Neuronal stem cell (in vitro differentiated cells): ENCODE results near the gene AZI2.

Experiments used
- DNase-seq: peaks from one replicate; pipeline ENCODE4 v3.0.0-alpha.2; 2013; ENCODE audit warnings: low spot score
- H2AFZ ChIP-seq: one replicate; pipeline ENCODE4 v1.6.1; 2013; ENCODE audit warnings: mild to moderate bottlenecking, low read length, inconsistent platforms
- H2AK5ac ChIP-seq: 2 replicates; pipeline ENCODE4 v1.6.1; 2013; ENCODE audit warnings: low read depth, mild to moderate bottlenecking, inconsistent platforms, low read length, moderate library complexity, mixed read lengths
- H2BK120ac ChIP-seq: 2 replicates; pipeline ENCODE4 v1.6.1; 2013; ENCODE audit warnings: low read depth, mild to moderate bottlenecking, inconsistent platforms, low read length, moderate library complexity, mixed read lengths
- H2BK12ac ChIP-seq: one replicate; pipeline ENCODE4 v1.6.1; 2013; ENCODE audit warnings: low read length, inconsistent platforms
- H2BK15ac ChIP-seq: 2 replicates; pipeline ENCODE4 v1.6.1; 2013; ENCODE audit warnings: mild to moderate bottlenecking, low read length, inconsistent platforms, mixed read lengths
- H2BK5ac ChIP-seq: one replicate; pipeline ENCODE4 v1.6.1; 2013; ENCODE audit warnings: inconsistent platforms, mild to moderate bottlenecking, low read length, moderate library complexity
- H3K14ac ChIP-seq: one replicate; pipeline ENCODE4 v1.6.1; 2013; ENCODE audit warnings: low read length, inconsistent platforms
- H3K18ac ChIP-seq: 2 replicates; pipeline ENCODE4 v1.6.1; 2013; ENCODE audit warnings: low read length, inconsistent platforms
- H3K23ac ChIP-seq: 2 replicates; pipeline ENCODE4 v1.6.1; 2013; ENCODE audit warnings: low read depth, mild to moderate bottlenecking, mixed read lengths, low read length, inconsistent platforms; ENCODE audit not compliant: poor library complexity
- H3K27ac ChIP-seq: replicated peaks from 3 replicates; pipeline ENCODE4 v1.5.1; 2013; ENCODE audit warnings: low read length, inconsistent platforms
- H3K27me3 ChIP-seq, 3 experiments: 2 replicates each; pipeline ENCODE4 v1.6.1; 2013; ENCODE audit warnings: low read length in 3 of 3, mild to moderate bottlenecking in 2 of 3, inconsistent platforms in 1 of 3, low read depth in 1 of 3, mixed read lengths in 1 of 3, moderate library complexity in 1 of 3; ENCODE audit not compliant: control insufficient read depth in 3 of 3, insufficient read depth in 3 of 3
- H3K36me3 ChIP-seq, 2 donors: replicated peaks in 1 of 2; 2 replicates each; pipeline ENCODE4 v1.6.1; 2013; ENCODE audit warnings: low read length in 2 of 2; ENCODE audit not compliant: control insufficient read depth in 2 of 2, insufficient read depth in 2 of 2
- H3K4ac ChIP-seq: 2 replicates; pipeline ENCODE4 v1.6.1; 2013; ENCODE audit warnings: inconsistent platforms, mild to moderate bottlenecking, low read length, moderate library complexity
- H3K4me1 ChIP-seq, 2 donors: 1 replicate in 1 of 2; 2 replicates in 1 of 2; pipeline ENCODE4 v1.6.1; 2013; ENCODE audit warnings: low read length in 2 of 2, low read depth in 1 of 2; ENCODE audit not compliant: control insufficient read depth in 2 of 2, insufficient read depth in 1 of 2
- H3K4me2 ChIP-seq: one replicate; pipeline ENCODE4 v1.6.1; 2013; ENCODE audit warnings: mild to moderate bottlenecking, low read length, inconsistent platforms; ENCODE audit not compliant: insufficient read depth, poor library complexity, severe bottlenecking
- H3K4me3 ChIP-seq, 2 donors: 2 replicates each; pipeline ENCODE4 v1.5.1; 2013; ENCODE audit warnings: low read length in 2 of 2, mild to moderate bottlenecking in 2 of 2, inconsistent platforms in 1 of 2, moderate library complexity in 1 of 2
- H3K79me1 ChIP-seq: one replicate; pipeline ENCODE4 v1.6.1; 2013; ENCODE audit warnings: low read depth, mild to moderate bottlenecking, inconsistent platforms, low read length, moderate library complexity
- H3K9ac ChIP-seq: one replicate; pipeline ENCODE4 v1.6.1; 2013; ENCODE audit warnings: mild to moderate bottlenecking, low read depth, low read length, inconsistent platforms; ENCODE audit not compliant: poor library complexity
- H3K9me3 ChIP-seq, 2 donors: replicated peaks in 1 of 2; 2 replicates each; pipeline versions ENCODE3 to v1.6.1; 2013; ENCODE audit warnings: low read length in 2 of 2, mild to moderate bottlenecking in 2 of 2, inconsistent platforms in 1 of 2, low read depth in 1 of 2, mixed read lengths in 1 of 2, moderate library complexity in 1 of 2; ENCODE audit not compliant: control insufficient read depth in 2 of 2, insufficient read depth in 1 of 2
- H4K8ac ChIP-seq: one replicate; pipeline ENCODE4 v1.6.1; 2013; ENCODE audit warnings: low read depth, mild to moderate bottlenecking, inconsistent platforms, low read length, moderate library complexity
- H4K91ac ChIP-seq: one replicate; pipeline ENCODE4 v1.6.1; 2013; ENCODE audit warnings: low read length, low read depth, mild to moderate bottlenecking, inconsistent platforms; ENCODE audit not compliant: poor library complexity
- WGBS, 2 donors: extraction: QIAGEN DNeasy Blood & Tissue Kit; methylation state at CpG; one replicate each; pipeline ENCODE4 v1.1.7; 2013; ENCODE audit warnings: missing lambda C conversion rate in 2 of 2, mixed read lengths in 1 of 2; ENCODE audit not compliant: insufficient read length in 2 of 2, insufficient replicate concordance in 1 of 2; ENCODE audit errors: extremely low coverage in 2 of 2; 5-methylcytosine and 5-hydroxymethylcytosine counted together

The AZI2 gene

GRCh38 chr3:28328188-28329151 lies 20.2 kb downstream of the AZI2 start:
- no peak overlapping the region for H2AFZ ChIP-seq
- no peak overlapping the region for H3K4me2 ChIP-seq
- no peak overlapping the region for H3K4me3 ChIP-seq
- no peak overlapping the region for H2BK15ac ChIP-seq
- H2BK5ac ChIP-seq, result no peak overlapping the region
- H3K27ac ChIP-seq, result no peak overlapping the region
- H3K23ac ChIP-seq, result no peak overlapping the region
- no peak overlapping the region for H3K4ac ChIP-seq
- no peaks in the 10 kb centered on the region for H3K9me3 ChIP-seq
- no peak overlapping the region for H4K8ac ChIP-seq
- no peaks in the 10 kb centered on the region for H3K79me1 ChIP-seq
- H3K9ac ChIP-seq, result no peak overlapping the region
- H4K91ac ChIP-seq, result no peak overlapping the region
- H3K4me1 ChIP-seq, result no peaks in the 10 kb centered on the region
- H3K27me3 ChIP-seq, result no peaks in the 10 kb centered on the region
- no peak overlapping the region for H3K14ac ChIP-seq
- no peak overlapping the region for H2AK5ac ChIP-seq
- DNase-seq, result peak; percentile 8
- H2BK120ac ChIP-seq, result no peak overlapping the region
- H3K36me3 ChIP-seq, result peaks cover 5 to 80% of the 10 kb centered on the region in 2 donors
- H3K18ac ChIP-seq, result no peak overlapping the region
- no CpG with 5 or more reads among the region's 4 CpGs for WGBS, 2 donors
- H2BK12ac ChIP-seq, result no peak overlapping the region

DNA sequence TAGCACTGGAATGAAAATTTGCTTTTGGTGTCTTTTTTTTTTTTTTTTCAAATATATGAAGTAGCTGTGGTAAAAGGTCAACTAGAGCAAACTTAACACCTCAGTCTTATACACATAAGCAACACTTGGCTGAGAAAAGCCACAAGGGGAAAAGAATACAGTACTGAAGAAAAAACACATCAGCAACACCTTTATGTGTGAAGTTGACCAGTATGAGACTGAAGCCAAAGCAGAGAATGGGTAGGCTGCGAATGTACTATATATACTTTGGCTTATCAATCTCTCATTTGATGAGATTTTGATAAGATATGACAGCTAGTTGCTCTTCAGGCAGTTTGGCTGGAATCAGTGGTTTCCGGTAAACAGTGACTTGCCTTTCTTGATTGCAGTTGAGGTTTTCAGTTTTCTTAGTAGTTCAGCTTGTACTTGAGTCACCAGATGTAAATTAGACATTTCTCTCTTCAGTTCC lies 22.1 kb downstream of the AZI2 start:
- no CpG with 5 or more reads among the region's 2 CpGs for WGBS, 2 donors
- peaks cover 5 to 81% of the 10 kb centered on the region in 2 donors for H3K36me3 ChIP-seq

DNA sequence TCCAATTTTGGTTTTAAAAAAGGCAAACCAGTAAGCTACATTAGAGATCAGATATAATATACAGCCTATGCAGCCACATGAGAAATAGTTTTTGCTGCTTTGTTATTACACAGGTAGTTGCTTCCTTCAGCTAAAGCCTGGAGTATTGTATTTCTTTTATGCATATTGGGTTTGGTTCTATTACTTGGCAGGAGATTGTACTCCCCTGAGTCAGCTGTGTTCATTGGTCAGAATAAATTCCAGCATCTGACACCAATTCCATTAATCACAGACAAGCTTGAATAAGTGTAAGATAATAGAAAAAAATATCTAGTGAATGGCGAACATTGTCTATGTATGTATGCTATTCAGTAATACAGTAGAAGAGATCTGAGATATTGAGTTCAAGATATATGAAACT lies 26.2 kb downstream of the AZI2 start:
- no peak overlapping the region for H3K14ac ChIP-seq
- no peak for DNase-seq

More for the DNA sequence above, 22.1 kb downstream of the AZI2 start:
- Histone ChIP-seq H2AFZ (no peak overlapping the region), H3K9me3 (no peaks in the 10 kb centered on the region), H3K27ac (no peak overlapping the region), H2BK15ac (no peak overlapping the region), H3K23ac (no peak overlapping the region), H4K8ac (no peak overlapping the region), H3K14ac (no peak overlapping the region), H2BK12ac (no peak overlapping the region), H4K91ac (no peak overlapping the region), H3K27me3 (no peaks in the 10 kb centered on the region), H3K9ac (no peak overlapping the region), H3K4ac (no peak overlapping the region), H3K4me3 (no peak overlapping the region), H3K18ac (no peak overlapping the region), H2AK5ac (no peak overlapping the region), H3K4me1 (no peaks in the 10 kb centered on the region), H2BK120ac (no peak overlapping the region), H3K79me1 (no peaks in the 10 kb centered on the region), H3K4me2 (no peak overlapping the region), H2BK5ac (no peak overlapping the region)
- DNase-seq, result no peak

DNA sequence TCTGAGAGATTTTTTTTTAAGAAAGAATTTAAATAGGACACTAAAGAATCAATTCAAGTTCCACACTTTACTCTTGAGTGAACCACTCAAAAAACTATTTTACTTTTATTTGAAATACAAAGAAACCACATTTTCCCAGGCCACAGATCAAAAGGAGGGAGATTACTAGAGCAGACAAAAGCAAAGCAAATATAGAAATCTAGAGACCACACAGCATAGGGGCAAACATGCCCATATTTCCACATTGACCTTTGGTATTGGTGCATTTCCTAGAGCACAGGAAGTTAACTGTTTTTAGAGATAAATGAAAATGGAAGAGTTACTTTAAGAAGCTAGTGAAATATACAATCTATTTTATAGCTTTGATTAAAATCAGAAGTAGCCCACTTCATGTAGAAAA lies 27.6 kb downstream of the AZI2 start:
- no peak overlapping the region for H2BK5ac ChIP-seq

More for the DNA sequence above, 26.2 kb downstream of the AZI2 start:
- H3K9me3 ChIP-seq, result no peaks in the 10 kb centered on the region
- no peak overlapping the region for H3K4me2 ChIP-seq
- H2BK5ac ChIP-seq, result no peak overlapping the region
- H3K4me3 ChIP-seq, result no peak overlapping the region
- no peak overlapping the region for H3K27ac ChIP-seq
- no peak overlapping the region for H3K18ac ChIP-seq
- no peak overlapping the region for H4K91ac ChIP-seq
- no peak overlapping the region for H2AFZ ChIP-seq
- H2BK12ac ChIP-seq, result no peak overlapping the region
- H2BK15ac ChIP-seq, result no peak overlapping the region
- H3K27me3 ChIP-seq, result no peaks in the 10 kb centered on the region
- H2AK5ac ChIP-seq, result no peak overlapping the region
- no peak overlapping the region for H3K4ac ChIP-seq
- H3K23ac ChIP-seq, result no peak overlapping the region
- no peak overlapping the region for H2BK120ac ChIP-seq
- no peaks in the 10 kb centered on the region for H3K79me1 ChIP-seq
- H3K9ac ChIP-seq, result no peak overlapping the region
- no peaks in the 10 kb centered on the region for H3K4me1 ChIP-seq
- WGBS, 2 donors, result no CpG with 5 or more reads among the region's 1 CpG
- H3K36me3 ChIP-seq, result peaks cover 5 to 90% of the 10 kb centered on the region in 2 donors
- H4K8ac ChIP-seq, result no peak overlapping the region

More for the DNA sequence above, 27.6 kb downstream of the AZI2 start:
- Histone ChIP-seq H3K36me3 (peaks cover 5 to 76% of the 10 kb centered on the region in 2 donors), H3K4ac (no peak overlapping the region), H4K8ac (no peak overlapping the region), H3K14ac (no peak overlapping the region), H4K91ac (no peak overlapping the region), H3K9me3 (no peaks in the 10 kb centered on the region), H2BK15ac (no peak overlapping the region), H2AK5ac (no peak overlapping the region), H3K23ac (no peak overlapping the region), H3K18ac (no peak overlapping the region), H3K4me3 (no peak overlapping the region), H3K4me1 (no peaks in the 10 kb centered on the region), H3K9ac (no peak overlapping the region), H3K4me2 (no peak overlapping the region), H2BK120ac (no peak overlapping the region), H3K27ac (no peak overlapping the region), H2AFZ (no peak overlapping the region), H3K27me3 (no peaks in the 10 kb centered on the region), H2BK12ac (no peak overlapping the region), H3K79me1 (no peaks in the 10 kb centered on the region)
- no peak for DNase-seq
